ENCODE measurements around the gene CACNA1H. TPM values are rescaled to one million over a fixed set of nuclear protein-coding genes. Genes with fewer than 3 reads are reported as not detected.

The CACNA1H gene
- total and polyA plus RNA-seq, 2 of the 4 experiments (the other 2 are of a cell fraction), result 1.6 to 5.8 TPM

DNA sequence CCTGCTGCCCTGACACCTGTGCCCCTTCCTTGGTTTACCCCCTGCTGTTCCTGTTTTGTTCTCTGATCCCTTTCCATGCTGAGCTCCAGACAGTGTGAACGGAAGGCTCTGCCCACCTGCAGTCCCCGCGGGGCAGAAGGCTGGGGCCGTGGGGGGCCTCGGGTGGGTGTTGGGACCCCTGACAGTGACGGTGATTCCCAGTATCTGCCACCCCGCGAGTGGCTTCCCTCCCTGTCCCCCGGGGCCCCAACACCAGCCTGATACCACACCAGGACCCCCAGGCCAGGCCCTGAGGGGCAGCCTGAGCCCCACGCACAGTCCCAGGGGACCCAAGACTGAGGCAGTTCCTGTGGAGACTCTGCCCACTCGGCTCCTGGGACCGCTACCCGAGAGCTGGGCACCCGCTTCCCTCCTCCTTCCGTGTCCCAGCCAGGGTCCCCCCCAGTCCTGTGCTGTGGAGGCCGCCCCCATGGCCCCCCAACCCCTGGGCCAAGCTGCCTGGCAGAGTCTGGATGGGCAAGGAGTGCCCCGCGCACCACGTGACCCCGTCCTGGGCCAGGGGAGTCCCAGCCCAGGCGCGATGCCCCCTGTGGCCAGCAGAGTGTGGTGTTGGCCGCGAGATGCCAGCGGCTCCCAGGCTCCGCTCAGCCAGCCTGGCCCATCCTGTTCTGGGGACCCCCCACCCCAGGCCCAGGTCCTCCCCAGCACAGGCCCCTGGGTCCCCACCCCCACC is 46.9 kb upstream of the CACNA1H start:
- no peak overlapping the region for H2BK20ac ChIP-seq (ENCODE audit: low read depth, low read length)
- no peak overlapping the region for H4K8ac ChIP-seq (ENCODE audit: low read depth in 2 of 2, low read length in 2 of 2)
- ChIA-PET POLR2A (ENCODE audit: unreplicated experiment) (no interaction called here), CTCF (no interaction called here)
- no peak overlapping the region for H3K56ac ChIP-seq (ENCODE audit: extremely low read depth, insufficient read depth, low read length)
- dilution Hi-C loops (cut with HindIII; ENCODE audit: low sequenced_read_pairs, unreplicated experiment) (no loop called here), in situ Hi-C loops (cut with MboI; ENCODE audit: low sequenced_read_pairs) (no loop called here), intact Hi-C loops (cut with micrococcal nuclease) (loop anchor here (1.0 kb wide), 1 partner anchor 88 kb away; no protein-coding TSS in a partner anchor)
- no peaks in the 10 kb centered on the region for H3K9me1 ChIP-seq (ENCODE audit: insufficient read depth, low read length)
- H3K4me2 ChIP-seq (ENCODE audit: low read depth, low read length), result no peak overlapping the region
- no peak overlapping the region for H2BK15ac ChIP-seq (ENCODE audit: low read depth, low read length)
- no peak overlapping the region for H3K4me3 ChIP-seq (ENCODE audit: insufficient read depth, low read depth, low read length)
- no peaks in the 10 kb centered on the region for H3K79me1 ChIP-seq (ENCODE audit: low read depth in 1 of 2, low read length in 2 of 2)
- H4K5ac ChIP-seq (ENCODE audit: low read depth, low read length), result no peak overlapping the region
- H3K36me3 ChIP-seq (ENCODE audit: control insufficient read depth, insufficient read depth, low read length), result no peaks in the 10 kb centered on the region
- DNase-seq (peak; percentile 33), ATAC-seq (ENCODE audit: low read depth) (peak; percentile 94)
- no peak overlapping the region for H2BK120ac ChIP-seq (ENCODE audit: low read depth, low read length)
- H2BK5ac ChIP-seq (ENCODE audit: low read depth, low read length, poor library complexity, severe bottlenecking), result no peak overlapping the region
- no peak overlapping the region for H2AK5ac ChIP-seq (ENCODE audit: low read depth, low read length)
- H3K14ac ChIP-seq (replicated peaks; ENCODE audit: low read depth, low read length), result no peak overlapping the region
- peaks cover 47% of the 10 kb centered on the region for H3K27me3 ChIP-seq (ENCODE audit: control insufficient read depth, insufficient read depth, low read length)
- H3K4me1 ChIP-seq (ENCODE audit: control insufficient read depth, insufficient read depth, low read length), result 0 out of 2 replicates have a peak, but pooled peaks cover 2% of the 10 kb centered on the region
- 54% methylated on average over 12 of the region's 26 CpGs; no CpG with 5 or more reads in 1 of the 2 experiments for WGBS, 2 experiments (ENCODE audit: extremely low coverage in 2 of 2, insufficient read length in 1 of 2)
- H3K4ac ChIP-seq (ENCODE audit: low read depth, low read length), result no peak overlapping the region
- no peak overlapping the region for H3K18ac ChIP-seq (ENCODE audit: low read depth, low read length)
- H2AFZ ChIP-seq (replicated peaks; ENCODE audit: low read length, poor library complexity), result peak overlapping the region; percentile 81
- no peaks in the 10 kb centered on the region; the same call in 1 of the 2 replicates for H4K20me1 ChIP-seq (ENCODE audit: insufficient read depth, low read length)
- H4K91ac ChIP-seq (ENCODE audit: insufficient read depth, low read depth, low read length), result no peak overlapping the region
- no peak overlapping the region for H3K27ac ChIP-seq (ENCODE audit: insufficient read depth, low read length)
- no TSS peak for BruUV-seq (replicated peaks)
- peak overlapping the region; percentile 72 for H2AK9ac ChIP-seq (replicated peaks; ENCODE audit: low read depth, low read length, poor library complexity)
- H3K9ac ChIP-seq (ENCODE audit: low read depth, low read length), result no peak overlapping the region
- no peak overlapping the region for H3K23ac ChIP-seq (ENCODE audit: low read depth, low read length)
- no peaks in the 10 kb centered on the region for H3K9me3 ChIP-seq (ENCODE audit: control insufficient read depth, insufficient read depth, low read length)
- no peak for TF ChIP-seq MXI1 (IDR thresholded peaks at IDR 0.05; ENCODE audit: borderline replicate concordance, low read depth, low read length)
- TF ChIP-seq RAD21 (IDR thresholded peaks at IDR 0.05; ENCODE audit: low read length), result peak; percentile 98
- TF ChIP-seq RFX5 (IDR thresholded peaks at IDR 0.05; ENCODE audit: low read depth, low read length), result no peak
- TF ChIP-seq SMC3 (IDR thresholded peaks at IDR 0.05; ENCODE audit: low read depth, low read length), result peak; percentile 99
- TF ChIP-seq, protein P1, sequence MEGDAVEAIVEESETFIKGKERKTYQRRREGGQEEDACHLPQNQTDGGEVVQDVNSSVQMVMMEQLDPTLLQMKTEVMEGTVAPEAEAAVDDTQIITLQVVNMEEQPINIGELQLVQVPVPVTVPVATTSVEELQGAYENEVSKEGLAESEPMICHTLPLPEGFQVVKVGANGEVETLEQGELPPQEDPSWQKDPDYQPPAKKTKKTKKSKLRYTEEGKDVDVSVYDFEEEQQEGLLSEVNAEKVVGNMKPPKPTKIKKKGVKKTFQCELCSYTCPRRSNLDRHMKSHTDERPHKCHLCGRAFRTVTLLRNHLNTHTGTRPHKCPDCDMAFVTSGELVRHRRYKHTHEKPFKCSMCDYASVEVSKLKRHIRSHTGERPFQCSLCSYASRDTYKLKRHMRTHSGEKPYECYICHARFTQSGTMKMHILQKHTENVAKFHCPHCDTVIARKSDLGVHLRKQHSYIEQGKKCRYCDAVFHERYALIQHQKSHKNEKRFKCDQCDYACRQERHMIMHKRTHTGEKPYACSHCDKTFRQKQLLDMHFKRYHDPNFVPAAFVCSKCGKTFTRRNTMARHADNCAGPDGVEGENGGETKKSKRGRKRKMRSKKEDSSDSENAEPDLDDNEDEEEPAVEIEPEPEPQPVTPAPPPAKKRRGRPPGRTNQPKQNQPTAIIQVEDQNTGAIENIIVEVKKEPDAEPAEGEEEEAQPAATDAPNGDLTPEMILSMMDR (conservative IDR thresholded peaks at IDR 0.05; ENCODE audit: low read depth, low read length), result peak; percentile 96
- no peak for TF ChIP-seq RCOR1 (IDR thresholded peaks at IDR 0.05; ENCODE audit: insufficient replicate concordance, low read length)
- no peak for TF ChIP-seq NFE2L2 (IDR thresholded peaks at IDR 0.05; ENCODE audit: low read depth, low read length)
- peak; percentile 65; the same call in 1 of the 2 replicates for TF ChIP-seq MAZ (IDR thresholded peaks at IDR 0.05; ENCODE audit: borderline replicate concordance, low read depth, low read length)
- no peak for TF ChIP-seq MAFK (IDR thresholded peaks at IDR 0.05; ENCODE audit: low read depth, low read length)
- TF ChIP-seq, protein P2, sequence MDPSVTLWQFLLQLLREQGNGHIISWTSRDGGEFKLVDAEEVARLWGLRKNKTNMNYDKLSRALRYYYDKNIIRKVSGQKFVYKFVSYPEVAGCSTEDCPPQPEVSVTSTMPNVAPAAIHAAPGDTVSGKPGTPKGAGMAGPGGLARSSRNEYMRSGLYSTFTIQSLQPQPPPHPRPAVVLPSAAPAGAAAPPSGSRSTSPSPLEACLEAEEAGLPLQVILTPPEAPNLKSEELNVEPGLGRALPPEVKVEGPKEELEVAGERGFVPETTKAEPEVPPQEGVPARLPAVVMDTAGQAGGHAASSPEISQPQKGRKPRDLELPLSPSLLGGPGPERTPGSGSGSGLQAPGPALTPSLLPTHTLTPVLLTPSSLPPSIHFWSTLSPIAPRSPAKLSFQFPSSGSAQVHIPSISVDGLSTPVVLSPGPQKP (IDR thresholded peaks at IDR 0.05; ENCODE audit: borderline replicate concordance, low read depth, low read length), result no peak
- TF ChIP-seq POLR2A (IDR thresholded peaks at IDR 0.05; ENCODE audit: low read depth, low read length), result 0 out of 2 replicates have a peak, but pooled peaks have one; percentile 29
- no peak for TF ChIP-seq BHLHE40 (IDR thresholded peaks at IDR 0.05; ENCODE audit: low read depth, low read length)
- TF ChIP-seq CEBPB (IDR thresholded peaks at IDR 0.05; ENCODE audit: low read depth, low read length), result no peak
- TF ChIP-seq CHD1 (IDR thresholded peaks at IDR 0.05; ENCODE audit: low read depth, low read length), result no peak
- TF ChIP-seq, protein P3, sequence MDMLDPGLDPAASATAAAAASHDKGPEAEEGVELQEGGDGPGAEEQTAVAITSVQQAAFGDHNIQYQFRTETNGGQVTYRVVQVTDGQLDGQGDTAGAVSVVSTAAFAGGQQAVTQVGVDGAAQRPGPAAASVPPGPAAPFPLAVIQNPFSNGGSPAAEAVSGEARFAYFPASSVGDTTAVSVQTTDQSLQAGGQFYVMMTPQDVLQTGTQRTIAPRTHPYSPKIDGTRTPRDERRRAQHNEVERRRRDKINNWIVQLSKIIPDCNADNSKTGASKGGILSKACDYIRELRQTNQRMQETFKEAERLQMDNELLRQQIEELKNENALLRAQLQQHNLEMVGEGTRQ (IDR thresholded peaks at IDR 0.05; ENCODE audit: low read depth, low read length), result peak; percentile 97
